NCI-H1930 (cell line): ENCODE data around the gene KCNJ4.

Source experiments
- DNase-seq, 2 experiments: peaks; one replicate each; lab custom pipeline; 2025; lab: John Stamatoyannopoulos, UW

Gene KCNJ4

DNA sequence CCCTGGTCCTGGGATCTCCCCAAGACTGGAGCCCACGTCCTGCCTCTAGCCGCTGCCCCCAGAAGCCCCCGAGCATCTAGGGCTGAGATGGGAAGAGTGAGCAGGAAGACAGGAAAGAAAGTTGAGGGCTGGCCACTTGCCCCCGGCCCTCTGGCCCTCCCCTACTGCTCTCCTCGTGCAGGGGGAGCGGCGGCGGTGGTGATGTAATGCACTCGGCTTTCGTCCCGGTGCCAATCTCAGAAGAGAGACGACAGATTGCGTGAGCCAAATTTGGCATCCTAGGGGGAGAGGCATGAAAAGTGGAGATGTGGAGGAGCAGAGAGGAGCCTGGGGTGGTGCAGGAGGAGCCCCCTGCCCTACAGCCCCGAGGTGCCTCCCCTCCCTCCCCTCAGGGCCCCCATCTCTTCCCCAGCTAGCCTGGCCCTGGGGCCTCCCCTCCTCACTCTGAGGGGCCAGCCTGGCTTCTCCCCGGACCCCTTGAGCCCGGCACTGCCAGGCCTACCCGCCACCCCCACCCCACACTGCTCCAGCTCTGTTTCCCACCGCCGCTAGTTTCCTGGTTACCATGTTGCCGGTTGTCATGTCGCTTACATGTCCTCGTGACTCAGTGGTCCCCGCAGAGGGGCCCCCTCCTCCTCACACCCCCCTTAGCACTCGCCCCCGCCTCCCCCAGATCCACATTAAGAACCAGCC is 2.5 kb downstream of the KCNJ4 start:
- DNase-seq: no peak

DNA sequence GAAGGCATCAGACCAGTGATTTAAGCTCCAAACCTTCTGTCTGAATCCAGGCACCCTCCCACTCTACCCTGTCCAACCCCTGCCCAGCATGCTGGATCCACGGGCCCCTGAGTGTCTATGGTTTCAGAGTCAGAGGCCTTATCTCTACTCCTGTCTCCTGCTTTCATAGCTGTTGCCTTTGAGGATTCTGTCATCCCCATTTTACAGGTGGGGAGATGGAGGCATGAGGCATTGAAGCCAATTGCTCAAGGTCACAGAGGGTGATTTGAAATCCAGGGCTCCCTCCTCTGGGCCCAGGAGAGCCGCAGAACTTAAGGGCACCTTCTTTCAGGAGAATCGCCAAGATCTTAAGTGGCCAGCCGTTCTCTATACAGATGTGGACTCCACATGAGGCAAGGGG is 3.1 kb downstream of the KCNJ4 start:
- DNase-seq: no peak

DNA sequence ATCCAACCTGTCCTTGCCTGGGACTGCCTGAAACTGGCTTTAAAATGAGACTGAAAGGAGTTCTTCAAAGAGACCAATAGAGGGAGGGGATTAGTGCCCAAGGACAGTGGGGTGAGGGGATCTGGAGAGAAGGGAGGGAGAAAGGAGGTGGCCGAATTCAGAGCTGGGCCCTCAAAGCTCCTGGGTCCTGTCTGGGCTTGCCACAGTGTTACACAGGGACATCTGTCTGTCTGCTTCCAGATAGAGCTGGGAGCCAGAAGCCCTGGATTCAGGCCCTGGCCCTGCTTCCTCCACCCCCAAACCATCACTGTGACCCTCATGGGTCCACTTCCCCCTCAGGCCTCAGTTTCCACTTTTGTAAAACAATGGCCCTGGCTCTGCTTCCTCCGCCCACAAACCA is 3.6 kb downstream of the KCNJ4 start:
- DNase-seq: no peak

DNA sequence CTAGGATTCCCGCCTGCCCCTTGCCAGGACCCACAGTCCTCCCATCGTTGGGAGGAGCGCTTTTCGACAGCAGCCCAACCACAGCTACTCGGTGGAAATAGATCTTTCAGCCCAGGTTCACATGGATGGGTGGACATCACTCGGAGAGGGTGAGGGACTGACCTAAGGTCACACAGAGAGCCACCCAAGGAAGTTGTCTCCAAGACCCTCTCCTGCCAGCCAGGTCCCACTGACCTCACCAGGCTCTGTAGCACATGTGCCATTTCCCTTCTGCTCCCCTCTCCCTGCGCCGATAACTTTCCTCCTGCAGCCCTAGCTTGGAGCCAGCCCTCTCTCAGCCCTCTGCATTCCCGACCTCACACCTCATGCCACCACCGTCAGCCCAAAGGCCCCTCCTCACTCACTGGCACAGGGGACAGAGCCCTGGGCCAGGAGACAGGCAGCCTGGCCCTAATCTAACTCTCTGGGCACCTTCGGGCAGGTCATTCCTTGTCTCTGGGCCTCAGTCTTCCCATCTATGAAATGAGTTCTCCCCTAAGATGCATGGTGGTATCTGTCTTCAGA is 4.7 kb downstream of the KCNJ4 start:
- DNase-seq: no peak

DNA sequence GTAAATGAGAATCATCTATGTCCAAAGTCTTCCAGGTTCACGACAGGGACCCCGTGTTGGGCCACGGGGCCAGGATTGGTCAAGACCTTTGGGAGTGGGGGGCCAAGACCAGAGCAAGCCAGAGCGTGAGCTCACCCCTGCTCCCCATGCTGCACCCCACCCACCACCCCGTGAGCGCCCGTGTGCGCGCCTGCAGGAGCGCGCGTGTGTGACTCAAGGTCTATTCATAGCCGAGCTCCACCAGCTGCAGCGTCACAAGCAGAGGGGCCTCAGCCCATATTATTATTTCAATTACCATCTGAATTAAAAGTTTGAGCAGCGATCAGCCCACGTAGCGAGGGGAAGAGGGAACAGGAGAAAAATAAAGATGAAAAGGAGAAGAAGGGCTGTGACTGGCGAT is 5.2 kb downstream of the KCNJ4 start:
- no peak for DNase-seq

DNA sequence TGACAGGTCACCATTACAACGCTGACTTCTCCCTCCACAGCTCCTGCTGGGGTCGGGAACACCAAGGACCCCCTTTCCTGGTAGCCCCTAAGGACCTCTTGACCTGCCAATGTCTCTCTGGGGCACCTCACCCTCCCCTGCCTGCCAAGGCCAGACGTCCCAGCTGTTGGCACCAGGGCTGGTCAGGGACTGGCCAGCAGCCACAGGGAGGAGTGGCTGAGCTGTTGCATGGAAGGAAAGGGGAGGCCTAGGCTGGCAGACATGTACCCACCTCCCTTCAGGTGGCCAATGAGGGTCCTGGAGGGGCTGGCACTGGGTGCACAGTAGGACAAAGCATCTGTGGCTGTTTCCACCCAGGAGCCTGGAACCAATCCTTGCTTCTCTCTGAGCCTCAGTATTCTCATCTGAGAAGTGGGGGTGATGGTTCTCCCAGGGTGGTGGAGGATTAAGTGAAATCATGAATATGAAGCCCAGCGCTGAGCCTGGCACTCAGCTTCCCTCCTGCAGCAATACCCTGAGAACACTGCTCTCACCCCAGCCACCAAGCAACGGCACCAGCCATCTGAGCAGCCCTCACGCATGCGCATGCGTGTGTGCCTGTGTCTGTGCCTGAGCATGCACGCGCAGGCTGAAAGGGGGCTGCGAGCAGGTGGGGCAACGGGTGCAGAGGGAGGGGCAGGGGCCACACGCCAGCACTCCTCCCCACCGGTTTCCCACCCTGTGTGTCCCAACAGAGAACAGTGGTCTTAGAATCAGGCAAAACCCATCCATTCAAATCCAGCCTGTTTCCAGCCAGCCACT is 5.9 kb downstream of the KCNJ4 start:
- no peak for DNase-seq

DNA sequence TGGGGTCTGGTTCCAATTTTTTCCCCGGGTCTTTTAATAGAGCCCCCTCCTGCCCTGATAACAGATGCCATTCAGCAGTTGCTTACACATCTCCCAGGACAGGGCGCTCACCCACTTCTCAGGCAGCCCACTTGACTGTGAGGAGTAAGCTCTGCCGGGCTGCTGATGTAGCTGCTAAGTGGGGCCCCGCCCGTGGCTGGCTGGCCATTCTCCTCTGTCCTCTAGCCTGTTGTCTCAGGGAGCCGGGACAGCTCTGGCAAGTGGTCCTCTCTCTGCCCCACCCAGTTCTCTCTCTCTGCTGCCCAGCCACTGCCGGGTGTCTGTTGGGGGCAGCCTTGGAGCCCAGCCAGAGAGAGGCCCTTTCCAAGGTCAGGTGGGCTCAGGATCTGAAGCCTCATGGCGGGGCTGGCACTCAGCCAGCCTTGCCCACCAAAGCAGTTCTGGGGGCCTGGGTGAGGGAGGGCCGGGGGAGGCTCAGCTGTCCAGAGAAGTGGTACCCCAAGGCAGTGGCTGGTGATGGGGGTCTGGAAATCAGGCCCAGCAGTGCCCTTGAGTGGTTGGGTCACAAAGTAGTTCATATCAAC is 8.9 kb downstream of the KCNJ4 start:
- no peak for DNase-seq

DNA sequence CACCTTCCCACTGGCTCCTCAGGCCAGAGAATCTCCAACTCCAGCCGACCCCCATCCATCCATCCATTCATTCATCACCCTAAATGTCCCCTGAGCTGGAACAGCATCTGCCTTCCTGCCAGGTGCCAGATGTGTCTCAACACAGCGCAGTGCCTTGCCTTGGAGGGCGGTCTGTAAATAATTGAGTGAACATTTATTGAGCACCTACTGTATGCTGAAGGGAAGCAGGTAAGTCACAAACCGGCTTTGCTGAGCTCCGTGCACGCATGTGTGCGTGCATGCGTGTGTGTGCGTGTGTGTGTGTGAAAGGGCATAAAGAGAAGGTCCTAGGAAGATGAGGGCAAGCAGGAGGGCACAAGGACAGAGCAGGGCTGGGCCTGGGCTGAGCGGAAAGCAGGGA is 10.2 kb downstream of the KCNJ4 start:
- DNase-seq: no peak

DNA sequence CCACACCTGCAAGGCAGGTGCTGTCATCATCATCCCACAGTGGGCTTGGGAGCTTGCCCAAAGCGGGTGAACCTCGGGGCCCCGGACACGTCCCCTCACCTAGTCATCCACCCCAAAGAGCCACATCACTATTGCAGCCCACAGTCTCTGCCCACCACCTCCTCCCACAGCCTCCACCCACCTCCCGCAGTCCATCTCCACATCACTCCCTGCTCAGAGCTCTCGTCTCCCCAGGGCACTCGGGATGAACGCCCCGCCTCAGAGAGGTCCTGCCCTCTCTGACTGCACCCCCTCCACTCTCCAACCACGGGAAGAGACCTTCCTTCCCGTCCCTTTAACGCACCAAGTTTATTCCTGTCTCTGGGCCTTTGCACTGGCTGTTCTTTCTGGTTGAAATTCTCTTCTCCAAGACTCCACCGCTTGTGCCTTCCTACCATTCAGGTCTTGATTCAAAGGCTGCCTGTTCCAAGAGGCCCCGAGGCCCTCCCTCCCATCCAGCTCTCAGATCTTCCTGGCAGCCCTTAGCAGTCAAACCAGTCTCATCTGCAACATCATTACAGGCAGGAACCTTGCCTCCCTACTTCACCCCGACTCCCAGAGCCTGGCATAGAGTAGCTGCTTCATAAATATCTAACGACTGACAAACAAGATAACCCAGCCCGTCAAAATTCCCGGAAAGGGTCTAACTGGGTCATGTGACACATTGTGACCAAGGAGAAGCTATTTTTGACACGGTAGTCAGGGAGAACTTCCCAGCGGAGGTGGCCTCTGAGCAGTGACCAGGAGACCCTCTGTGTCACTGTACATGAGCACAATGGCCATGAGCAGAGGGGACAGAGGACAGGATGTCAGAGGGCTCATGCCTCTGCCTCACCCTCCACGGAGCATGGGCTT is 11.1 kb downstream of the KCNJ4 start:
- no peak for DNase-seq

DNA sequence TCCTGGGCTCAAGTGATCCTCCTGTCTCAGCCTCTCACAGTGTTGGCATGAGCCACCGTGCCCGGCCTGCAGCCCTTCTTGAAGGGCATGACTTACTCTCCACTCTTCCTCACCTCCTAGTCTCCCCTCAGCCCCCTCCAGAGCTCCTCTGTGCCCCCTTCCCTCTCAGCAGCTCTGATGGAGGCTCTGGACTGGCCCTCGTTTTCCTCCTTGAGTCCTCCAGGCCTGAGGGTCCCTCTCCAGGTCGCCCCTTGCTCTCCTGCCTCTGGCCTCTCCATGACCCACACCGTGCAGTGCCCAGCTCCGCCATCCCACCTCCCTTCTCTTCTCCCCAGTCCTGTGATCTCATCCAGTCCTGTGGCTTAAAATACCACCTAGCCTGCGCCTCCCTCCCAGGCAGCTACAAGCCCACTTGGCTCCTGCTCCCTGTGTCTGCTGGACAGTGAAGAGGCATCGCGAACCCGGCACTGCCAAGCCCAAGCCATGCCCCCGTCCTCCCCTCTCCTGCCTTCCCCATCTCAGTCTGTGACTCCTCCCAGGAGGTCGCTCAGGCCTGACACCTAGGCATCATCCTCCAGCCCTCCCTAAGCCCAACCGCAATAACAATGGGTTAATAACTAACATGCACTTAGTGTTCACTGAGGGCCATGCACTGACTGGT is 11.9 kb downstream of the KCNJ4 start:
- DNase-seq: no peak

DNA sequence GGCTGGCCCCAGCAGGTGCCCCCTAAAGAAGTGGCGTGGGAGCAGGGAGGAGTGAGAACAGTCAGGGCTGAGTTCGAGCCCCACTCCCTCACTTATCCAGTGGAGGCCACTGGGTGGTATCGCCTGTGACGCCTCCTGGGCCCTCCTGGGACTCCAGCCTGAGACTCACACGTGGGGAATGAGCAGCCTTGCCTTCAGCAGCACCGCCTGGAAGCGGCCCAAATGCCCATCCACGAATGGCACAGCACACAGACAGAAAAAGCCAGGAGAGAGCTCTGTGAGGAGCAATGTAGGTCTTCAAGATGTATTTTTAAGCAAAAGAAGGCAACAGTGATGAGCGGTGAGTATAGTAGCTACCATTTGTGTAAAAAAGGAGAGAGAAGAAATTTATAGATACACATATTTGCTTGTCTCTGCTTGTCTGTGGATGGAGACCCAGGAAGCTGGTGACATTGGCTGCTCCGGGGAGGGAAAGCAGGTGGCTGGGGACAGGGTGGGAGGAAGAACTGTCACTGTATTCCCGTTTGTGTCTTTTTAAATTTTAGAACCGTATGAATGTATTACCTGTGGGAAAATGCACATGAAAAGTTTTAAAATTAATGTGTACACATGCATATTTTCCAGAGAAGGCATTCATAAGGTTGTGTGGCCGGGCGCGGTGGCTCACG is 13.2 kb downstream of the KCNJ4 start:
- no peak for DNase-seq

DNA sequence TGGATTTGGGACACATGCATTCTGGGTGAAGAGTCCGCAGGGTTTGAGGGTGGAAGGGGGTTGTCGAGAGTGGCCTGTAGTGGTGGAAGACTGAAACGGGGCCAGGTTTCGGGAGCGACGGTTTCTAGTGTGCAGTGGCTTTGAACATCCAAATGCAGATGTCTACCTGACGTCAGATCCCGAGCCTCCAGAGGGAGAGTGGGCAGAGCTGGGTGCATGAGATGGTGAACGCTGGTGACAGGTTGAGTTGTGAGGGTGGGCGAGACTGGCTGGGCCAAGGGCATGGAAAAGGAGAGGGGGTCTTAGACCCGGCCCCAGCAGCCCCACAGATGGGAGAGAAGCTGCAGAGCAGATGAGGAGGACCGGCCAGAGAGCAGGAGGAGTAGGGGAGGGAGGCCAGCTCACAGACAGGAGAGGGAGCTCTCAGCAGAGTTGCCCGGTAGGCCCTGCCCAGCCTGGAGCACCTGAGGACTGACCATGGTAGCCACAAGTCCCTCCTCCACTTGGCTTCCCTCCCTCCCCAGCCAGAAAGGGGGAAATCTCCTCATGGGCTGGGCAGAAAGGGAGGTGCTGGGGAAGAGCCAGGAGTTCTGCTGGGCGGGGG is 14.2 kb downstream of the KCNJ4 start:
- DNase-seq: no peak

DNA sequence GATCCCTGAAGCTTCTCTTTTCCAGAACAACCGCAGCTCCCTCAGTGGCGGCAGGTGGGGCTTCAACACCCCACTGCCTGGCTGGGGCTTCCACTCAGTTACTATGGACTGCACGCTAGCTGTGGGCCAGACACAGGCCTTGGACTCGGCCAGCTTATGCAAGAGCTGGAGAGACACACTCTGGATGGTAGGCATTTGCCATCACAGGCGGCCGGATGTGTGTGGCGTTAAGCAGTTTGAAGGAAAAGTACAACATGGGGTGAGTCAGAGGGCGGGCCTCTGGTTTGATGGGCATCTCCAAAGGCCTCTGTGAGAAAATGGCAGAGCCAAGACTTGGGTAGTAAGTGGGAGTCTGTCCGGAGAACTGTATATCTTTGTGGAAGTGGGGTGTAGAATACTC is 17.6 kb downstream of the KCNJ4 start:
- no peak for DNase-seq

DNA sequence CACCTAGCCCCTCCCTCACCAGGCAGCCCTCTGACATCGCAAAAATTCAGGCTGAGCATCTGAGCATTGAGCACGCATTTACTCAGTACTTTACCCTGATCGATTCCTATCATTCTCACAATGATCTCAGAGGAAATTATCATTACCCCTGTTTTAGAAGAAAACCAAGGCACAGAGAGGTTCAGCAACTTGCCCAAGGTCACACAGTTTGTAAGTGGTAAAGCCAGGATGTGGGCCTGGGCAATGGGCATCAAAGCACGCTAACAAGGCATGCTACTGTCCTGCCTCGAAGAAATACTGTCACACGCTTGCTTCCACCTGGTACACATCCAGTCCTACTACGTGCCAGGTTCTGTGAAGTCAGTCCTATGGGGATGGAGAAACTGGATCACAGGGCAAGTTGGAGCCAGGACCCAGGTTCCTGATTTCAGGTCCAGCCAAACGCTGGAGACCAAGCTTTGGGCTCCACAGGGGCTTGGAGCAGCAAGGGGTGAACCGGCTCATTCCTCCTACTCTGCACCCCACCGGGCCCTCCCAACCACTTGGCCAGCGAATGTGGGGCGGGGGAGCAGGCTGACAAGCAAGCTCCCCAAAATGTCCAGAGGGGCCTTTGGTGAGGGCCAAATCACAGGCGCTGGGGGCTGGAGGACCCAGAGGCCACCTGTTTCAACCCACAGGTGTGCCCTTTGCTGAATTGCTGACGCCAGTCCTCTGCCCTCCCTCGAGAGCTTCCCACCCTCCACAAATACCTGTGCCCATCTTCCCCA is 18.2 kb downstream of the KCNJ4 start:
- DNase-seq: no peak

DNA sequence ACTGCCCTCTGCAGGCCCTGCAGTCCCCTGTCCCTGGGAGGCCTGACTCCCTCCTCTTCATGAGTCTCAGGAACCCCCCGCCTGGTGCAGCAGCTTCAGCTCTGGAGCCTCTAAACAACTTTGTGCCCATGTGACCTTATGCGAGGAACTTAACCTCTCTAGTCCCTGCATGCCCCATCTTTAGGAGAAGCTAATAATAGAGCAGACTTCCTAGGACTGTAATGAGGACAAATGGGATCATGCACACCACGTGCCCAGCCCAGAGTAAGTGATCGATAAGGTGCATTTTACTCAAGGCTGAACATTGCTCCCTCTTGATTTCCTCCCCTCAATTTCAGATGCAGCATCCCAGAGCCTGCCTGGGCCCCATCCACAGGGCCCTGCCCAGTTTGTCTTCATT is 19.0 kb downstream of the KCNJ4 start:
- no peak for DNase-seq

DNA sequence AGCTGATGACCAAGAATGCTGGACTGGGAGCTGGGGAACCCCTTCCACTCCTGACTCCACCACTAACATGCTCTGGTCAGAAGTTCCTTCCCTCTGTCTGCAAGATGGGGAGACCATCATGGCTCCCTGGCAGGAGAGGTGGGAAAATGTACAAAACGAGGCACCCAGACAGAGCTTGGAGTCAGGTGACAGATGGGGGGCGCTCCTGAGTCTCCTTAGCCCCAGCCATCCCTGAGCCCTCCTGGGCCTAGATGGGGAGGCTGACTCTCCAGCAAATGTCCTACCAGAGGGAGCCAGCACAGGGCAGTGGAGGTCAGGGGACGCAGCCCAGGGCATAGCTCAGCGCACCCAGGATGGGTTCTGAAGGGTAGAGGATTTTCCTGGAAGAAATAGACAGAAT is 20.0 kb downstream of the KCNJ4 start:
- DNase-seq: no peak

DNA sequence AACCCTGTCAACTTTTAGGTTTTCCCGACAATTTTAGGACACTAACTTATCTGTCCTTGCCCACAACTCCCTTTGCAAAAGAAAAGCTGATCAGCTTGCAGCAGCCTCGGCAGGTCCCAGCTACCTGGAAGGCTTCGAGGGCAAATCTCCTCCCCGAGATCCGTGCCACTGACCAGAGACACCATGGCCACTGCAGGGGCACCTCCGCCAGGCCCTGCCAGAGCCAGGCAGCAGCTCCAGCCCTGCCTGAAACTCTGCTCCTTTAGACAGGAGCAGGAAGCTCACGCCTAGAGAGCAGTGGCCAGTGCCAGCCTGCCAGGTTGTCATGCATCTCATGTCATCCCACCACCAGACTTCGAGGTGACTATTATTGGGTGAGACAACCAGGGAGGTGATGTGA is 21.1 kb downstream of the KCNJ4 start:
- DNase-seq: no peak

DNA sequence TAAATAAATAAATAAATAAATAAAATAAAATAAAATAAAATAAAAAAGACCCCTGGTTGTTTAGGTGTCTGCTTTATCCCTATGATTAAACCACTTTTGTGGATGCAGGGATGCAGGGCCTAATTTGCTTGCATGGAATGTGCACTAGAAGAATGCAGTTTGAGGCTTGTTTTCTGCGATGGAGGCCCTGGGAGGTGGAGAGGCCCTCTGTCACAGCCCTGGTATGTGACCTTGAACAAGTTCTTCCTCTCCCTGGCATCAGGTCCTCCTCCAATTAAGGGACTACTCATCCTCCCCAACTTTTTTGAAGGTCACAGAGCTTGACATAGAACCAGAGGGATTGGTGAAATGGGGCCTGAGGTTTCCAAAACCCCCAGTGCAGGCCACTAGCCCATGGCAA is 22.7 kb downstream of the KCNJ4 start:
- no peak for DNase-seq

DNA sequence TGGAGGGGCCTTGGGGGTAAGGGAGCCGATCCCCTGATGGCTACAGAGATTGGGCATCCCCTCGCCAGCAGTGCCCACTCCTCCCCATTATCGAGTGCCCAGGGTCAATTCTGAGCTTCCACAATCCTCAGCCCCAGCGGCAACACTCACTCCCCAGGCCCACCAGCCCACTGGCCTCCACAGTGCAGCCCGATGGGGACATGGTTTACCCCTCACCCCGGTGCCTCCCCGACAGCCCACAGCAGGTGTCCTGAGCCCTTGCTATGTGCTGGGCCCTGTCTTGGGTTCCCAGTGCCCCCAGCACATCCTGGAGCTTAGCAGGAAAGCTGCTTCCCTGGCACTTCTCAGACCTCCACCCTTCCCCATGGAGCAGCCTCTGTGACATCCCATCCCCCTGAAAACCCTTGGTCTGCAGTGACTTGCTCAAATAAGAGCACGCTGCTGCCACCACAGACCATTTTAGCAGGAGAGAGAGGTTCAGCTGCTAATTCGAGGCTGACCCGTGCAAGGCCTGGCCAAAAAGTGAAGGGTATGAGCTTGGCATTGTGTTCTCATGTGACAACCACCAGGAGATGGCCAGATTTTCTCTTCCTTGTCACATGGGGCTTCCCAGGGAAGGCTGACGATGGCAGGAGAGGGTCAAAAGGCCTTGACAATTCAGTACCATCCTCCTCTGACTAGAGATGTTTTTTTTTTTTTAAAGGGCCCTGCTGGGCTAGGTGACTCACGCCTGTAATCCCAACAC is 23.6 kb downstream of the KCNJ4 start:
- no peak for DNase-seq
